ENCODE data around the gene SMYD3.
"Not testable (repeated sequence)": the region's sequence is repeated elsewhere in the genome, so short reads cannot be mapped to it uniquely, and the experiment has no call there.

SMYD3 gene

GRCh38 chr1:246324711-246325110, 182.4 kb downstream of the SMYD3 start:
- no peak for TF ChIP-seq EZH2phosphoT487 (IDR thresholded peaks at IDR 0.05; ENCODE audit: borderline replicate concordance, low read length)
- no peak for TF ChIP-seq CTCF (IDR thresholded peaks at IDR 0.05; ENCODE audit: low read depth, low read length, poor library complexity, severe bottlenecking)
- H3K27ac ChIP-seq (ENCODE audit: low read depth, low read length) = no peak overlapping the region
- H3K9me3 ChIP-seq (ENCODE audit: control insufficient read depth, insufficient read depth, low read length) = no peaks in the 10 kb centered on the region
- H3K4me2 ChIP-seq (ENCODE audit: low read length) = no peak overlapping the region
- no peaks in the 10 kb centered on the region for H3K27me3 ChIP-seq (ENCODE audit: control insufficient read depth, low read length)
- H3K4me3 ChIP-seq (ENCODE audit: low read length) = no peak overlapping the region
- H4K20me1 ChIP-seq (ENCODE audit: control insufficient read depth, insufficient read depth, low read depth, low read length) = no peaks in the 10 kb centered on the region
- no peaks in the 10 kb centered on the region for H3K79me2 ChIP-seq (ENCODE audit: control insufficient read depth, low read length)
- no peaks in the 10 kb centered on the region for H3K4me1 ChIP-seq (ENCODE audit: control insufficient read depth, low read length)
- no peaks in the 10 kb centered on the region for H3K36me3 ChIP-seq (ENCODE audit: control insufficient read depth, low read length)
- H3F3A ChIP-seq (ENCODE audit: control insufficient read depth, insufficient read depth) = peaks cover 6% of the 10 kb centered on the region
- H3K9me2 ChIP-seq (replicated peaks; ENCODE audit: control insufficient read depth, low read length) = no peaks in the 10 kb centered on the region

GRCh38 chr1:246324033-246324432, 183.0 kb downstream of the SMYD3 start:
- not testable (repeated sequence) for H3F3A ChIP-seq (ENCODE audit: control insufficient read depth, insufficient read depth); H3K4me2 ChIP-seq (ENCODE audit: low read length); H3K9me3 ChIP-seq (ENCODE audit: control insufficient read depth, insufficient read depth, low read length); H3K9me2 ChIP-seq (replicated peaks; ENCODE audit: control insufficient read depth, low read length); H4K20me1 ChIP-seq (ENCODE audit: control insufficient read depth, insufficient read depth, low read depth, low read length); H3K27ac ChIP-seq (ENCODE audit: low read depth, low read length); H3K27me3 ChIP-seq (ENCODE audit: control insufficient read depth, low read length); H3K4me1 ChIP-seq (ENCODE audit: control insufficient read depth, low read length); H3K79me2 ChIP-seq (ENCODE audit: control insufficient read depth, low read length); H3K36me3 ChIP-seq (ENCODE audit: control insufficient read depth, low read length); H3K4me3 ChIP-seq (ENCODE audit: low read length)

- H4K20me1 ChIP-seq (ENCODE audit: control insufficient read depth, insufficient read depth, low read depth, low read length) = no peaks in the 10 kb centered on the region
- H3K27ac ChIP-seq (ENCODE audit: low read depth, low read length) = no peak overlapping the region
- no peaks in the 10 kb centered on the region for H3K9me3 ChIP-seq (ENCODE audit: control insufficient read depth, insufficient read depth, low read length)
- TF ChIP-seq CTCF (IDR thresholded peaks at IDR 0.05; ENCODE audit: low read depth, low read length, poor library complexity, severe bottlenecking) (no peak), EZH2phosphoT487 (IDR thresholded peaks at IDR 0.05; ENCODE audit: borderline replicate concordance, low read length) (no peak)
- peaks cover 1% of the 10 kb centered on the region; the same call in 1 of the 2 replicates for H3F3A ChIP-seq (ENCODE audit: control insufficient read depth, insufficient read depth)
- no peak overlapping the region for H3K4me3 ChIP-seq (ENCODE audit: low read length)
- H3K79me2 ChIP-seq (ENCODE audit: control insufficient read depth, low read length) = no peaks in the 10 kb centered on the region
- H3K36me3 ChIP-seq (ENCODE audit: control insufficient read depth, low read length) = no peaks in the 10 kb centered on the region
- H3K4me1 ChIP-seq (ENCODE audit: control insufficient read depth, low read length) = no peaks in the 10 kb centered on the region
- no peaks in the 10 kb centered on the region for H3K9me2 ChIP-seq (replicated peaks; ENCODE audit: control insufficient read depth, low read length)
- H3K27me3 ChIP-seq (ENCODE audit: control insufficient read depth, low read length) = no peaks in the 10 kb centered on the region
- no peak overlapping the region for H3K4me2 ChIP-seq (ENCODE audit: low read length)
Measured at GRCh38 chr1:246320286-246320685, 186.8 kb downstream of the SMYD3 start.

- Histone ChIP-seq H3K4me2 (ENCODE audit: low read length) (no peak overlapping the region), H3K9me2 (replicated peaks; ENCODE audit: control insufficient read depth, low read length) (no peaks in the 10 kb centered on the region), H4K20me1 (ENCODE audit: control insufficient read depth, insufficient read depth, low read depth, low read length) (no peaks in the 10 kb centered on the region), H3F3A (ENCODE audit: control insufficient read depth, insufficient read depth) (no peaks in the 10 kb centered on the region), H3K27ac (ENCODE audit: low read depth, low read length) (no peak overlapping the region), H3K9me3 (ENCODE audit: control insufficient read depth, insufficient read depth, low read length) (no peaks in the 10 kb centered on the region), H3K4me3 (ENCODE audit: low read length) (no peak overlapping the region), H3K79me2 (ENCODE audit: control insufficient read depth, low read length) (no peaks in the 10 kb centered on the region), H3K4me1 (ENCODE audit: control insufficient read depth, low read length) (no peaks in the 10 kb centered on the region), H3K27me3 (ENCODE audit: control insufficient read depth, low read length) (no peaks in the 10 kb centered on the region), H3K36me3 (ENCODE audit: control insufficient read depth, low read length) (no peaks in the 10 kb centered on the region)
- no peak for TF ChIP-seq CTCF (IDR thresholded peaks at IDR 0.05; ENCODE audit: low read depth, low read length, poor library complexity, severe bottlenecking)
- TF ChIP-seq EZH2phosphoT487 (IDR thresholded peaks at IDR 0.05; ENCODE audit: borderline replicate concordance, low read length) = no peak
Measured at GRCh38 chr1:246319083-246319714, 187.9 kb downstream of the SMYD3 start.

Measured in DOHH2 (cell line).